Heart left ventricle (tissue), 16 donors: ENCODE measurements around the gene PAM16. TPM values are rescaled to one million over a fixed set of nuclear protein-coding genes. Genes with fewer than 3 reads are reported as not detected.
A peak's percentile ranks its signal among the peaks of the same experiment; 100 is the strongest.

Experiments used
- ATAC-seq, 4 donors: fragments of 200-7000 bp; cut with Tn5 transposase; one replicate each; pipeline ENCODE4 v1.9.1; 2020 to 2022; ENCODE audit warnings: moderate library complexity in 4 of 4, mild to moderate bottlenecking in 3 of 4, moderate number of reproducible peaks in 1 of 4
- DNase-seq, 5 donors: peaks; one replicate each; pipeline ENCODE4 v3.0.0-alpha.2; 2020
- H3K27ac ChIP-seq, 12 donors: fragments of 200-600 bp; sonication (generic) in 4 of 12; one replicate each; pipeline versions ENCODE4 v1.5.0 to v1.8.0; 2016 to 2022; ENCODE audit warnings: mild to moderate bottlenecking in 2 of 12
- H3K27me3 ChIP-seq, 9 donors: fragments of 200-600 bp; sonication (generic) in 2 of 9; one replicate each; pipeline versions ENCODE4 v1.5.1 to v1.8.0; 2016 to 2022; ENCODE audit warnings: mild to moderate bottlenecking in 3 of 9
- H3K36me3 ChIP-seq, 9 donors: fragments of 200-600 bp; sonication (generic) in 2 of 9; one replicate each; pipeline versions ENCODE4 v1.5.0 to v1.8.0; 2018 to 2022; ENCODE audit warnings: mild to moderate bottlenecking in 2 of 9
- H3K4me1 ChIP-seq, 12 donors: fragments of 200-600 bp; sonication (generic) in 4 of 12; one replicate each; pipeline versions ENCODE4 v1.5.0 to v1.8.0; 2016 to 2022; ENCODE audit warnings: mild to moderate bottlenecking in 3 of 12
- H3K4me3 ChIP-seq, 12 donors: fragments of 200-600 bp; sonication (generic) in 4 of 12; one replicate each; pipeline versions ENCODE4 v1.5.0 to v1.8.0; 2017 to 2022; ENCODE audit warnings: mild to moderate bottlenecking in 9 of 12, moderate library complexity in 4 of 12
- H3K9me3 ChIP-seq, 12 donors: fragments of 200-600 bp; sonication (generic) in 4 of 12; one replicate each; pipeline versions ENCODE4 v1.5.0 to v1.8.0; 2016 to 2022; ENCODE audit warnings: mild to moderate bottlenecking in 1 of 12
- CTCF ChIP-seq, 12 donors: fragments of 200-600 bp; sonication (generic) in 4 of 12; IDR thresholded peaks; one replicate each; pipeline versions ENCODE4 v1.5.0 to v1.8.0; 2018 to 2022; ENCODE audit warnings: antibody characterized with exemption in 12 of 12, mild to moderate bottlenecking in 5 of 12
- POLR2A ChIP-seq, 2 donors: fragments of 450-650 bp; IDR thresholded peaks; one replicate each; pipeline ENCODE4 v1.6.1; 2017; ENCODE audit warnings: antibody characterized with exemption in 2 of 2, mild to moderate bottlenecking in 2 of 2, moderate library complexity in 2 of 2
- WGBS, 4 donors: extraction: QIAGEN DNeasy Blood & Tissue Kit in 2 of 4; methylation state at CpG; one replicate each; pipeline versions ENCODE4 v1.1.5 to v1.1.7; 2013 to 2018; 5-methylcytosine and 5-hydroxymethylcytosine counted together
- intact Hi-C, 10 donors: fragments of 100-400 bp; cut with DNase I; formaldehyde crosslinking; loops; one replicate each; pipeline versions ENCODE4 v1.11.1 to v1.14.2; 2022
- polyA plus RNA-seq, 2 donors: library from polyadenylated mRNA; stranded (reverse); fragments of 200-250 nt; gene quantifications; one replicate each; pipeline ENCODE4 v1.2.3, GENCODE V29; 2013
- total RNA-seq, 9 donors: library from RNA; depleted of rRNA in 2 of 9; stranded (reverse); fragments of >200 nt in 2 of 9; fragmentation: NEBNext Ultra II Directional in 3 of 9; extraction: Animal tissue kit (Norgen Biotek cat#: 25700) in 3 of 9; gene quantifications; one replicate each; pipeline versions ENCODE4 v1.1.0 to v1.2.4, GENCODE V29; 2016 to 2023
- donor health status: ischemic (EF 13 %, LVEDD 7.1; RV severe dilation, severe dysfunction).
- donor health status: healthy with polysubstance abuse.
- donor health status: DM: no; HTN: yes; CAD: no.
- donor health status: DM: no; HTN: no; CAD: no.
- donor health status: ischemic (EF 25% LVEDD 6.9; RV normal size, moderate dysfunction).
- donor health status: ischemic (EF 25% LVEDD 5.7; RV mildly dilated, moderate dysfunction).
- donor health status: healthy.
- donor health status: DM: yes; HTN: yes; CAD: no.
- donor health status: ischemic (EF 35%, LVEDD 5.7; RV mildly dilated, moderate dysfunction).
- donor health status: nonischemic (EF 11% LVEDD 7.7; RV severe dilation, severe dysfunction).
- donor health status: DM: yes; HTN: yes; CAD: no.
- donor health status: PGD.
- donor health status: ischemic (EF 29% LVEDD 5.4; RV normal size, mild dysfunction).
- donor health status: nonischemic (EF 23%, LVEDD 6.1; RV moderate dilation, normal function).

Gene PAM16
- total and polyA plus RNA-seq, 11 donors = 32.7 to 210 (median 65.0) TPM

DNA sequence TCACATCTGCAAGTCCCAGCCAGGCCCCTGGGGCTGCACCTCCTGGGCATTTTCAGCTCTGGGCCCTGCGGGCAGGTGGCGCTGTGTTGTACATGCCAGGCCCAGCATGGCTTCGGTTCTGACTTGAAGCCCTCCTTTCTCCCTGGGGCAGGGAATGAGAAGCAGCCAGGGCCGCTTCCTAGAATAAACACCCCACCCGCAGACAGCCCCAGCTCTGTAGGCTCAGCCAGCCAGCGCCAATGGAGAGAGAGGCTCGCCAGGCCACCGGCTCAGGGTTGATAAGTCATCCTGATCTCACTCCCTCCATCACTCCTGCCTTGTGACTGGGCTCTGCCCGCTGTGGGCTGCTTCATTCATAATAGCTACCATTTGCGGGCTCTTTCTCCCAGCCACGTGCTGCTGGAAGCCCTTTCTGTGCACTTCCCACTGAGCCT lies 41.3 kb downstream of the PAM16 start:
- H3K27ac ChIP-seq = peak overlapping the region in 9 of 12 donors; percentile 19 to 70 (median 62)

DNA sequence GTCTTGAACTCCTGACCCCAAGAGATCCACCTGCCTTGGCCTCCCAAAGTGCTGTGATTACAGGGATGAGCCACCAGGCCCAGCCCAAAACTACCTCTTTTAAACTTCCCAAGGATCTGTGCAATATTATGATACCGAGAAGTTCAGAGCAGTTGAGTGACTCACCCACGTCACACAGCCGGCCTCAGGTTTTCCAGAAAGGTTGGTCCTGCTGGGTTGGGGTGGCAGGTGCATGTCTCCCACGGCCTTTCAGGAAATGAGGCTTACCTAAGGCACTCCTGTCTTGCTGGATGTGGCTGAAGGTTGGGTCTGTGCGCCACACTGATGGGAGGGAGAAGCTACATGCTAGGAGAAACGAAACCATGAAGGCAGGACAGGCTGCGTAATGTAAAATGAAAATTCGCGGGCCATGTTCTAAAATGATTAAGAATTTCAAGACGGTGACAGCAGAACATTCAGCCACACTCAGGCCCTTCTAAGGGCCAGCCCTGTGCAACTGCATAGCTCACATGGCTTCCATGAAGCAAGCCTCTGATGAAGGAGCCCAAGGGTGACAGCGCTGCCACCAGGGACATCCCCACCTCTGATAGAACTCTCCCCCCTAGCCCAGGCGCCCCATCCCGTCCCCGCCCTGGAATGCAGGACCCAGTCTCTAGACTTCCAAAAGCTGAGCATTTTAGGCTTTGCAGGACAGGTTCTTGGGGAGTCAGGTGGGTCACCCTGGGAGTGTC lies 41.9 kb downstream of the PAM16 start:
- intact Hi-C loops = no loop called here
- Histone ChIP-seq H3K27me3 (peaks cover 0 to 10% (median 0%) of the 10 kb centered on the region in 9 donors), H3K27ac (peak overlapping the region in 7 of 12 donors; percentile 30 to 70 (median 62)), H3K36me3 (no peaks in the 10 kb centered on the region), H3K4me1 (peaks cover 0 to 29% (median 21%) of the 10 kb centered on the region in 12 donors), H3K9me3 (no peaks in the 10 kb centered on the region), H3K4me3 (no peak overlapping the region)
- DNase-seq (no peak), ATAC-seq (no peak)
- WGBS, 4 donors = 87 to 90% (median 89%) methylated on average over 11 to 14 of the region's 14 CpGs
- TF ChIP-seq POLR2A (IDR thresholded peaks at IDR 0.05) (no peak), CTCF (IDR thresholded peaks at IDR 0.05) (no peak)

More for the DNA sequence above, 41.3 kb downstream of the PAM16 start:
- no peak overlapping the region for H3K4me3 ChIP-seq
- H3K27me3 ChIP-seq = peaks cover 0 to 16% (median 0%) of the 10 kb centered on the region in 9 donors
- H3K36me3 ChIP-seq = no peaks in the 10 kb centered on the region
- ATAC-seq = peak; percentile 13 to 60 (median 22)
- intact Hi-C loops = no loop called here
- 33 to 48% (median 35%) methylated on average over 4 to 11 of the region's 11 CpGs for WGBS, 4 donors
- no peak for TF ChIP-seq POLR2A (IDR thresholded peaks at IDR 0.05)
- peak; percentile 37 to 70 (median 55) for TF ChIP-seq CTCF (IDR thresholded peaks at IDR 0.05)
- no peaks in the 10 kb centered on the region for H3K9me3 ChIP-seq
- peak in 4 of 5 donors; percentile 64 to 79 (median 73) for DNase-seq
- peaks cover 0 to 35% (median 26%) of the 10 kb centered on the region in 12 donors for H3K4me1 ChIP-seq

- no peaks in the 10 kb centered on the region for H3K9me3 ChIP-seq
- peak overlapping the region; percentile 59 to 91 (median 84) for H3K27ac ChIP-seq
- TF ChIP-seq POLR2A (IDR thresholded peaks at IDR 0.05) (peak in 1 of 2 donors; percentile 53), CTCF (IDR thresholded peaks at IDR 0.05) (peak in 2 of 12 donors; percentile 28)
- H3K4me3 ChIP-seq = peak overlapping the region; percentile 16 to 72 (median 57)
- ATAC-seq (peak; percentile 84 to 97 (median 94)), DNase-seq (peak; percentile 94 to 98 (median 98))
- peaks cover 0 to 25% (median 17%) of the 10 kb centered on the region in 12 donors for H3K4me1 ChIP-seq
- intact Hi-C loops = no loop called here
- no peaks in the 10 kb centered on the region for H3K36me3 ChIP-seq
- 3 to 18% (median 4%) methylated on average over 11 to 68 of the region's 68 CpGs for WGBS, 4 donors
- no peaks in the 10 kb centered on the region for H3K27me3 ChIP-seq
These were observed 43.7 kb downstream of the PAM16 start for GRCh38 chr16:4307215-4308037.
